ENCODE results near the gene AMOT.

DNA sequence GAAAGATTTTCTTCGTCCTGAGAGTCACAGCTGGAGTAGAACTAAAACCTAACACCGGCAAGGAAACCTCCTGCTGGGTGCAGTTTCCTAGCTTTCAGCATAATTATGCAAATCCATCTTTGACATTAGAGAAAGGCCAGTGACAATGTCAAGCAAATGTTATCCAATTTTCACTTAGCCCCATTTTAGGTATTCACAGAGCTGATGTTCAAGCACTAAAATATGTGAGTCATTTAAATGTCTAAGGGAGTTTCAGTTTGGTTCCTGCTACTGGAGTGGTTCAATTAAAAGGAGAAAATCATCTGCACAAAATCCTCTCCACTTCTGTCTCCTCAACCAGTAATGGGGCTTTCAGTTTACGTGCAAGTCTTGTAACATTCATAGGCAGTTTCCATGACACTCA, 37.1 kb upstream of the AMOT start:
- TF ChIP-seq EP300 (IDR thresholded peaks at IDR 0.05) (no peak), POLR2A (IDR thresholded peaks at IDR 0.05) (no peak)
